Neural crest cell (in vitro differentiated cells): ENCODE results near the gene PTPRK. TPM values are rescaled to one million over a fixed set of nuclear protein-coding genes. Genes with fewer than 3 reads are reported as not detected.

Source experiments
- DNase-seq: peaks from one replicate; pipeline ENCODE4 v3.0.0; 2021; ENCODE audit warnings: low read depth, mixed read lengths, low spot score
- H3K27ac Mint-ChIP-seq: one replicate; pipeline ENCODE4 v1.8.0; 2021; ENCODE audit warnings: mild to moderate bottlenecking, mixed read lengths; ENCODE audit not compliant: unreplicated experiment
- H3K27me3 Mint-ChIP-seq: 2 replicates; pipeline ENCODE4 v1.8.0; 2021; ENCODE audit warnings: low read depth, mild to moderate bottlenecking, mixed read lengths
- H3K36me3 Mint-ChIP-seq: 2 replicates; pipeline ENCODE4 v1.8.0; 2021; ENCODE audit warnings: low read depth, mild to moderate bottlenecking, mixed read lengths
- H3K4me1 Mint-ChIP-seq: 2 replicates; pipeline ENCODE4 v1.8.0; 2021; ENCODE audit warnings: mixed read lengths
- H3K4me3 Mint-ChIP-seq: one replicate; pipeline ENCODE4 v1.8.0; 2021; ENCODE audit warnings: mild to moderate bottlenecking, mixed read lengths
- H3K9me3 Mint-ChIP-seq: 2 replicates; pipeline ENCODE4 v1.8.0; 2021; ENCODE audit warnings: mixed read lengths
- CTCF ChIP-seq: fragments of 200-600 bp; sonication (generic); conservative IDR thresholded peaks from 2 replicates; pipeline ENCODE4 v1.5.0; 2021; ENCODE audit warnings: antibody characterized with exemption, mild to moderate bottlenecking
- long read RNA-seq: library from polyadenylated mRNA; unstranded; transcript quantifications from one replicate; pipeline ENCODE4 v2.0.0, GENCODE V29; 2020
- total RNA-seq: library from RNA; stranded (reverse); gene quantifications from 2 replicates; pipeline ENCODE4 v1.2.1, GENCODE V29; 2021

Gene PTPRK
- total RNA-seq: 30.4 and 30.8 TPM in 2 replicates
- long read RNA-seq, full-length matches to known transcripts: 2 of 28 reads
- long read RNA-seq, partial matches to known transcripts: 20 of 28 reads
- long read RNA-seq, other reads (novel, unspliced or antisense): 6 of 28 reads

- Mint-ChIP-seq H3K36me3 (no peaks in the 10 kb centered on the region), H3K27ac (peak within 1 kb of the TSS; percentile 99), H3K27me3 (peaks cover 17% of the 10 kb centered on the region), H3K9me3 (no peaks in the 10 kb centered on the region), H3K4me1 (peaks cover 54% of the 10 kb centered on the region), H3K4me3 (peak within 1 kb of the TSS; percentile 99)
- peak; percentile 89 for DNase-seq
- peak; percentile 66 for TF ChIP-seq CTCF
Observed at GRCh38 chr6:128520436-128521281, at the start of gene PTPRK. PTPRK (minus strand) TSS chr6:128520599; CDS start chr6:128520358, 241 bp downstream.

GRCh38 chr6:128567029-128567428 lies 46.6 kb upstream of the PTPRK start:
- Mint-ChIP-seq H3K9me3 (peaks cover 3% of the 10 kb centered on the region), H3K4me3 (no peak overlapping the region), H3K27ac (no peak overlapping the region), H3K4me1 (no peaks in the 10 kb centered on the region), H3K27me3 (no peaks in the 10 kb centered on the region), H3K36me3 (no peaks in the 10 kb centered on the region)
- TF ChIP-seq CTCF: no peak
- no peak for DNase-seq

GRCh38 chr6:128560966-128561365 lies 40.6 kb upstream of the PTPRK start:
- no peak for TF ChIP-seq CTCF
- H3K4me1 Mint-ChIP-seq: no peaks in the 10 kb centered on the region
- H3K4me3 Mint-ChIP-seq: no peak overlapping the region
- no peaks in the 10 kb centered on the region for H3K36me3 Mint-ChIP-seq
- H3K27me3 Mint-ChIP-seq: no peaks in the 10 kb centered on the region
- H3K9me3 Mint-ChIP-seq: no peaks in the 10 kb centered on the region
- H3K27ac Mint-ChIP-seq: no peak overlapping the region
- no peak for DNase-seq

GRCh38 chr6:128558924-128559323 lies 38.5 kb upstream of the PTPRK start:
- no peak for DNase-seq
- Mint-ChIP-seq H3K36me3 (no peaks in the 10 kb centered on the region), H3K9me3 (no peaks in the 10 kb centered on the region), H3K4me1 (peaks cover 6% of the 10 kb centered on the region), H3K27ac (no peak overlapping the region), H3K4me3 (no peak overlapping the region), H3K27me3 (no peaks in the 10 kb centered on the region)
- no peak for TF ChIP-seq CTCF

GRCh38 chr6:128558021-128558420 lies 37.6 kb upstream of the PTPRK start:
- Mint-ChIP-seq H3K4me1 (peaks cover 6% of the 10 kb centered on the region), H3K27me3 (no peaks in the 10 kb centered on the region), H3K36me3 (no peaks in the 10 kb centered on the region), H3K27ac (no peak overlapping the region), H3K9me3 (no peaks in the 10 kb centered on the region), H3K4me3 (no peak overlapping the region)
- no peak for DNase-seq
- TF ChIP-seq CTCF: no peak
